HG03135 (cell line): ENCODE data around the gene GPHN.

Experiments used
- ATAC-seq: cut with Tn5 transposase; IDR thresholded peaks from one replicate; pipeline ENCODE4 v1.9.1; 2021; ENCODE audit warnings: mild to moderate bottlenecking, moderate library complexity; ENCODE audit not compliant: unreplicated experiment

The GPHN gene

GRCh38 chr14:66596241-66596985, 88.5 kb downstream of the GPHN start:
- ATAC-seq, result no peak

GRCh38 chr14:66600416-66600815, 92.5 kb downstream of the GPHN start:
- ATAC-seq, result no peak

GRCh38 chr14:66601932-66602578, 94.1 kb downstream of the GPHN start:
- ATAC-seq, result no peak

- ATAC-seq, result no peak
Measured at GRCh38 chr14:66603945-66604344, 96.0 kb downstream of the GPHN start.

GRCh38 chr14:66606826-66607225, 98.9 kb downstream of the GPHN start:
- no peak for ATAC-seq

GRCh38 chr14:66610154-66610563, 102.2 kb downstream of the GPHN start:
- no peak for ATAC-seq

- ATAC-seq, result no peak
Measured at GRCh38 chr14:66613344-66613743, 105.4 kb downstream of the GPHN start.

- no peak for ATAC-seq
Measured at GRCh38 chr14:66619952-66620351, 112.0 kb downstream of the GPHN start.

GRCh38 chr14:66623838-66624237, 115.9 kb downstream of the GPHN start:
- no peak for ATAC-seq

- no peak for ATAC-seq
Measured at GRCh38 chr14:66624336-66624937, 116.5 kb downstream of the GPHN start.

- ATAC-seq, result no peak
Measured at GRCh38 chr14:66628636-66629035, 120.7 kb downstream of the GPHN start.

GRCh38 chr14:66629499-66629898, 121.6 kb downstream of the GPHN start:
- no peak for ATAC-seq

GRCh38 chr14:66634876-66635275, 126.9 kb downstream of the GPHN start:
- no peak for ATAC-seq

- ATAC-seq, result no peak
Measured at GRCh38 chr14:66635435-66635834, 127.5 kb downstream of the GPHN start.

- ATAC-seq, result no peak
Measured at GRCh38 chr14:66636240-66636639, 128.3 kb downstream of the GPHN start.

GRCh38 chr14:66638689-66639088, 130.7 kb downstream of the GPHN start:
- no peak for ATAC-seq

GRCh38 chr14:66641861-66642635, 134.1 kb downstream of the GPHN start:
- ATAC-seq, result no peak

- ATAC-seq, result no peak
Measured at GRCh38 chr14:66643344-66643743, 135.4 kb downstream of the GPHN start.

- ATAC-seq, result no peak
Measured at GRCh38 chr14:66645716-66646115, 137.8 kb downstream of the GPHN start.

- ATAC-seq, result peak; percentile 64
Measured at GRCh38 chr14:66649498-66649897, 141.6 kb downstream of the GPHN start.

GRCh38 chr14:66650491-66650911, 142.6 kb downstream of the GPHN start:
- no peak for ATAC-seq
